NCI-H526 (cell line): ENCODE data around the gene ARL3.
"Not testable (repeated sequence)": the region's sequence is repeated elsewhere in the genome, so short reads cannot be mapped to it uniquely, and the experiment has no call there.

Experiments
- DNase-seq, 2 experiments: peaks; one replicate each; lab custom pipeline; 2025; lab: John Stamatoyannopoulos, UW

ARL3 gene

GRCh38 chr10:102673236-102673818, 40.9 kb downstream of the ARL3 start:
- DNase-seq: no peak

DNA sequence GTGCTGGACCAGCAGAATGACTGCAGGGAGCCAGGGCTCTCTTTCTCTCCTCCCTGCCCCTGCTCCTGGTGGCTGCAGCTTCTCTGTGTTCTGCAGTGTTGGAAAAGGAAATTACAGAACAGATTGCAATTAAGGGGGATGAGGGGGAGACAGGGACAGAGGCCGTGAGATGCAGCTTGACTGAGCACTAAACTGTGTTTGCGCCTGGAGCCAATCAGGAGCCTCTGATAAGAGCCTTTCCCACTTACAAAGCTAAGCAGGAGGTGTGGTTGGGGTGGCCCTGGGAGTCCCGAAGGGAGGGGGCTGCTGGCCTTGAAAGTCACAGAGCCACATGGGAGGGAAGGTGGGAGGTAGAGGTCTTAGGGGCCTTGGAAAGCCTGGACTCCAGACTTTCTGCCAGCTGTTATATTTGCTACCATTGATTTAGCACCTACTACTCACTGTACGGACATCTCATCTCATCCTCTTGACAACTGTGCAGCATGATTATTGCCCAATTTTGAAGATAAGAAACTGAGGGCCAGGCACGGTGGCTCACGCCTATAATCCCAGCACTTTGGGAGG, 43.2 kb downstream of the ARL3 start:
- no peak for DNase-seq

- no peak for DNase-seq
Observed at GRCh38 chr10:102670065-102670670, 44.0 kb downstream of the ARL3 start.

GRCh38 chr10:102669206-102670064, 44.8 kb downstream of the ARL3 start:
- DNase-seq: no peak

- DNase-seq: no peak
Observed at GRCh38 chr10:102668326-102669107, 45.7 kb downstream of the ARL3 start.

DNA sequence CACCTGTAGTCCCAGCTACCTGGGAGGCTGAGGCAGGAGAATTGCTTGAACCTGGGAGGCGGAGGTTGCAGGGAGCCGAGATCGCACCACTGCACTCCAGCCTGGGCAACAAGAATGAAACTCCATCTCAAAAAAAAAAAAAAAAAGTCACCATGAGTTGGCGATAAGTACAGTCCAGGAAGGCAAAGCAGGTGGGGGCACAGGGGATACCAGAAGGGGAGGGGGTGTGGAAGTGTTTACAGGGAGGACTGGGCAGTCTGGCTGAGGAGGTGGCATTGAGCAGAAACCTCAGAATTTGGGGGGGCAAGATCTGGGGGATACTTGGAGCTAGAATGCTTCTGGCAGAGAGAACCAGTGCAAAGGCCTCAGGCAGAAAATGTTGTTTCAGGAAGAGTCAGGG, 46.8 kb downstream of the ARL3 start:
- DNase-seq: not testable (repeated sequence)

GRCh38 chr10:102665904-102666509, 48.2 kb downstream of the ARL3 start:
- DNase-seq: no peak

DNA sequence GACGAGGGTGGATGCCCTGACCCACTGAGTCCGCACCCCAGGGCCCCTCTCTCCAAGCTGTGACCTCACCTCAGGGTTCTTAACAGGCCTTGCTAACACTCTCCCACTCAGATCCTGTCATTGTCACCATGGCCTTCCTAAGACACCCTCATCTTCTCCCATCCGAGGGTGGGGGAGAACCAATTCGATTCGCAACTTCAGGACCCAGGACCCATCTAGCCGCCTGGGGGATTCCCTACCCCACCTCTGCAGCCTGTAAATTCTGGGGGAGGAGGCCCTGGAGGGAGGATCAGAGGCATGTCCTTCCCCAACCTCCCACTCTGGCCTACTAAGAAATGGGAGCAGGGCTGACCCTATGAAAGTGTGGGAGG, 52.6 kb downstream of the ARL3 start:
- no peak for DNase-seq

DNA sequence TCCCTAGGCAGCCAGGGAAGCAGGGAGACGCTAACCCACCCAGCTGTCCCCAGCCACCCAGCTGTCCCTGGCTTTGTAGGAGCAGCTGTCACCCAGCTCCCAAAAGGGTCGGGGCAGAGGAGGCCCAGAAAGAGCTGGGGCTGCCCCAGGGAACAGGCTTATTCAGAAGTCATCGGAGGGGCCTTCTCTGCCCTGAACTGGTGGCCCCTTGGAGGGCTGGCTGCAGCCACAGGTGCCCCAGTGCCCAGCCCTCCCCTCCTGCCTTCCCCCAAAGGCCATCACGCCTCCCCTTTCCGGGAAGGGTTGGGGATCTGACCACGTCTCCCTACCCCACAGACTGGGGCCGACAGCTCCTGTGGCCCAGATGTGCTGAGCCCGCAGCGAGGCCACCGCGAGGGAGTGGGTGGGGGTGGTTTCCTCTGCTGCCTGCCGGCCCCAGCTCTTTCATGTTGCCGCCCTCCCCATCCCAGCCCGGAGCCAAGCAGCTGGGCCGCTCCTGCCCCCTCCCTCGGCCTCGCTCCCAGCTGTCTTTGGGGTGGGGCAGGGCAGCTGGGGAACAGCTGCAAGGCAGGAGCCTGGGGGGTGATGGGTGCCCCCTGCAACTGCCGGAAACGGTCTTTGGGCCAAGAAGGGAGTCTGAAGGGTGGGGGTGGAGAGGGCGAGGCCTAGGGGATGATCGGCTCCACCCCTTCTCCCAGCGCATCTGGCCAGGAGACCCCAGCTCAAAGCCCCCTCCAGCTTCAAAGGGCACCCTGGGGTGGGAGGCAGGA, 53.1 kb downstream of the ARL3 start:
- no peak for DNase-seq

DNA sequence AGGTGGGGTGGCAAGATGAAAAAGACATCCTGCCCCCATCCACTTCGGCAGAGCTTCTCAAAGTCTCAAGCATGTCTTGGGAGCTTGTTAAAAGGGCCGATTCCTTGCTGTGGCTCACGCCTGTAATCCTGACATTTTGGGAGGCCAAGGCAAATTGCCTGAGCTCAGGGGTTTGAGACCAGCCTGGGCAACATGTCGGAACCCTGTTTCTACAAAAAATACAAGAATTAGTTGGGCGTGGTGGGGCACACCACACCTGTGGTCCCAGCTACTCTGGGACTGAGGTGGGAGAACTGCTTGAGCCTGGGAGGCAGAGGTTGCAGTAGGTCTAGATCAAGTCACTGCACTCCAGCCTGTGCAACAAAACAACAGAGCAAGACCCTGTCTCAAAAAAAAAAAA, 55.4 kb downstream of the ARL3 start:
- DNase-seq: no peak

GRCh38 chr10:102657984-102658724, 56.0 kb downstream of the ARL3 start:
- DNase-seq: no peak

- no peak for DNase-seq
Observed at GRCh38 chr10:102657451-102657850, 56.7 kb downstream of the ARL3 start.

GRCh38 chr10:102656791-102657371, 57.3 kb downstream of the ARL3 start:
- DNase-seq: no peak

- DNase-seq: no peak
Observed at GRCh38 chr10:102656026-102656425, 58.2 kb downstream of the ARL3 start.

DNA sequence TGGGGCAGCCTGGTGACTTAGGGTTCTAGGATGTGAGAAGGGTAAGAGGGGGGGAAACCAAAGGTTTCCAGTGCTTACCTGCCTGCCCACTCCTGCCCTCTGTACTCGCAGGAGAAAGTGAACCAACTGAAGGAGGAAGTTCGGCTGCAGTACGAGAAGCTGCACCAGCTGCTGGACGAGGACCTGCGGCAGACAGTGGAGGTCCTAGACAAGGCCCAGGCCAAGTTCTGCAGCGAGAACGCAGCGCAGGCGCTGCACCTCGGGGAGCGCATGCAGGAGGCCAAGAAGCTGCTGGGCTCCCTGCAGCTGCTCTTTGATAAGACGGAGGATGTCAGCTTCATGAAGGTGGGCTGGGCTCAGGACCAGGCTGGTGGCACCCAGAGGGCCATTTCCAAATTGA, 59.2 kb downstream of the ARL3 start:
- no peak for DNase-seq

DNA sequence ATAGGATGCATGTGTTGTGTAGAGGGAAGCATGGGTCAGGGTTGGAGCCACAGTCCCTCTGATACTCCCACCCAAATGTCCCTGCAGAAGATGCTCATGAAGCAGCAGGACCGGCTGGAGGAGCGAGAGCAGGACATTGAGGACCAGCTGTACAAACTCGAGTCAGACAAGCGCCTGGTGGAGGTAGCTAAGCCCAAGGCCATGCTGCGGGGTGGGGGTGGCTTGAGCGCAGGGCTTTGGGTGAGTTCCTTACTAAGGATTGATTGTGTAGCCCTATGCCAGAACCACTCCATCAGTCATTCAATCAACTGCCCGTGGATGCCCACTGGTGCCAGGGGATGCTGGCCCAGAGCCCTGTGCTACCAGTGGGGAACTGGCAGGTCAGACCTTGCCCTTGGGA, 59.6 kb downstream of the ARL3 start:
- no peak for DNase-seq

DNA sequence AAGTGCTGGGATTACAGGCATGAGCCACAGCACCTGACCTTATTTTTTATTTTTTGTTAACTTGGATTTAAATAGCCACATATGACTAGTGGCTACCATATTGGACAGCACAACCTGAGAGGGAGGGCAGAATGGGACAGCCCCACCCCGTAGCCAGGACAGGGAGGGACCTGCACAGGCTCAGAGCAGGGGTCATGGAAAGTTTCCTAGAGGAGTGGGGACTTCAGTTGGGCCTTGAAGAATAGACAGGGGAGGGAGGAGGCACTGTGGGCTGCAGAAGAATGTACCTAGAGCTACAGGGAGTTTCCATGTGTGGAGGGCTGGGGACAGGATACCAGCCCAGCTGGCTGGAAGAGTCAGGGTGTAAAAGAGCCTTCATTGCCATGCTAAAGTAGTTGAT, 61.1 kb downstream of the ARL3 start:
- no peak for DNase-seq

GRCh38 chr10:102652170-102652916, 61.9 kb downstream of the ARL3 start:
- DNase-seq: no peak
